Hepatocyte (in vitro differentiated cells): ENCODE measurements around the gene OR5AC2.

Source experiments
- EZH2 ChIP-seq: fragments of 200-600 bp; sonication (generic); IDR thresholded peaks from 2 replicates; pipeline ENCODE4 v1.6.1; 2016; ENCODE audit warnings: antibody characterized with exemption, mild to moderate bottlenecking, borderline replicate concordance
- EZH2phosphoT487 ChIP-seq: fragments of 200-600 bp; sonication (generic); IDR thresholded peaks from one replicate; pipeline ENCODE4 v1.6.1; 2018; ENCODE audit warnings: antibody characterized with exemption, mild to moderate bottlenecking, low read depth, moderate library complexity; ENCODE audit not compliant: unreplicated experiment, severe bottlenecking
- TF ChIP-seq, protein P1 (sequence below): fragments of 200-600 bp; sonication (generic); IDR thresholded peaks from 2 replicates; pipeline ENCODE4 v1.5.1; 2016; ENCODE audit warnings: antibody characterized with exemption, mild to moderate bottlenecking; ENCODE audit not compliant: poor library complexity

DNA sequence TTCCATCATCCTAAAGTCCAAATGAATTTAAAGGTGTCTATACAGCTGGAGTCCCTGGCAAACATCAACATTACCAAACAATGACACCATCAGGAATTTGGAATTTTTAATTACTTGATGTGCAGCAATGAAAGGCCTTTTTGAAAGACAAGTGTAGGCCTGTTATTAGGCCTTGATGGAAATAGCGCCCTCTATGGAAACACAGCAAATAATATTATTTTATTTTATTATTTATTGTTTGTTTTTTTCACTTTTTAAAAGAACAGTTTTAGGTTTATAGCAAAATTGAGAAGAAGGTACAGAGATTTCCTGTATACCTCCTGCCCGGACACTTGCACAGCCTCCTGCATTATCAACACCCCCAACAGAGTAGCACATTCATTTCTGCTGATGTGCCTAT is 18.1 kb upstream of the OR5AC2 start:
- TF ChIP-seq, protein P1, sequence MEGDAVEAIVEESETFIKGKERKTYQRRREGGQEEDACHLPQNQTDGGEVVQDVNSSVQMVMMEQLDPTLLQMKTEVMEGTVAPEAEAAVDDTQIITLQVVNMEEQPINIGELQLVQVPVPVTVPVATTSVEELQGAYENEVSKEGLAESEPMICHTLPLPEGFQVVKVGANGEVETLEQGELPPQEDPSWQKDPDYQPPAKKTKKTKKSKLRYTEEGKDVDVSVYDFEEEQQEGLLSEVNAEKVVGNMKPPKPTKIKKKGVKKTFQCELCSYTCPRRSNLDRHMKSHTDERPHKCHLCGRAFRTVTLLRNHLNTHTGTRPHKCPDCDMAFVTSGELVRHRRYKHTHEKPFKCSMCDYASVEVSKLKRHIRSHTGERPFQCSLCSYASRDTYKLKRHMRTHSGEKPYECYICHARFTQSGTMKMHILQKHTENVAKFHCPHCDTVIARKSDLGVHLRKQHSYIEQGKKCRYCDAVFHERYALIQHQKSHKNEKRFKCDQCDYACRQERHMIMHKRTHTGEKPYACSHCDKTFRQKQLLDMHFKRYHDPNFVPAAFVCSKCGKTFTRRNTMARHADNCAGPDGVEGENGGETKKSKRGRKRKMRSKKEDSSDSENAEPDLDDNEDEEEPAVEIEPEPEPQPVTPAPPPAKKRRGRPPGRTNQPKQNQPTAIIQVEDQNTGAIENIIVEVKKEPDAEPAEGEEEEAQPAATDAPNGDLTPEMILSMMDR: no peak
- no peak for TF ChIP-seq EZH2
- TF ChIP-seq EZH2phosphoT487: no peak
